Central memory CD4-positive, alpha-beta T cell (primary cell): ENCODE measurements around the gene MCM8.
"Not testable (repeated sequence)": the region's sequence is repeated elsewhere in the genome, so short reads cannot be mapped to it uniquely, and the experiment has no call there.

Experiments used
- DNase-seq: peaks from one replicate; pipeline ENCODE4 v3.0.0; 2022

Gene MCM8

DNA sequence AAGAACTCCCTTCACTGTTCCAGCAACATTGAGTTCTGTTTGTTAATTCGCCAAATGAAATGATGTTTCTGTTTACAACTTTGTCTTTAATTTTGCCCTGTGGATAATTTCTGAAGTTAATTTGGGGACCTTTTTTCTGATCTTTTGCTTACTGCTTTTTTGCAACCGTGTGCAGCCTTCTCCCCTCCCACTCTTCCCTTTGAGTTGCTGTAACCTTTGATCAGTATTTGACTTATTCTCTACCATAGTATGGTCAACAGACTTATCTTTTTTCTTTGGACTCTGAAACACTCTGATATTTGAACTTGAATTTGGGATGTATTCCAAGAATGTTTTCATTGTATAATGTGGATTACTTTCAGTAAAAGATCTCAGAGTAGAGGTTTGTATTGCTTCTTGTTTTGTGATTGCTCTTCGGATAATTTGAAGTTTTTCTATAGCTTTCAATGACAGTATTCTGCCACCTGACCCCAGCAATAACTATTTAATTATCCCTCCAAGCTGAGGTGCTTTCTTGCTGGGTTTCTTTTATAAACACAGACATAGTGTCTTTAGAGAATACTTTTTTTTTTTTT is 57.2 kb downstream of the MCM8 start:
- no peak for DNase-seq

DNA sequence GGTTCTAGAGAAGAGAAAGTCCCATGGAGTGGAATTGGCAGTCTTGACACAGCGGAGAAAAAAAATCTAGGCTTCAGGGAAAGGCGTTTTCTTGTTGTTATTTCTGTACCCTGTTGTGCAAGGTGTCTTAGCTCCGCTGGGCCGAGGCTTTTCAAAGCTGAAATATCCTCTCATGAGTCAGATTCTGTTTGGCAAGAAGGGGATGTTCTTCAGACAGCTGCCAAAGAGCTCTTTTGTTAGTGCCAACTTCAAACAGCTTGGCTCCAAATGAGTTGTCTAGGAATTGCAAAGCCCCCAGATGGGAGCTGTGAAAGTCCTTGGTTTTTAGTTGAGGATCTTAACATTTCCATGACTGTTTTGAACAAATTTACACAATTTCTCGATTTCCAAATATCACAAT is 57.8 kb downstream of the MCM8 start:
- no peak for DNase-seq

DNA sequence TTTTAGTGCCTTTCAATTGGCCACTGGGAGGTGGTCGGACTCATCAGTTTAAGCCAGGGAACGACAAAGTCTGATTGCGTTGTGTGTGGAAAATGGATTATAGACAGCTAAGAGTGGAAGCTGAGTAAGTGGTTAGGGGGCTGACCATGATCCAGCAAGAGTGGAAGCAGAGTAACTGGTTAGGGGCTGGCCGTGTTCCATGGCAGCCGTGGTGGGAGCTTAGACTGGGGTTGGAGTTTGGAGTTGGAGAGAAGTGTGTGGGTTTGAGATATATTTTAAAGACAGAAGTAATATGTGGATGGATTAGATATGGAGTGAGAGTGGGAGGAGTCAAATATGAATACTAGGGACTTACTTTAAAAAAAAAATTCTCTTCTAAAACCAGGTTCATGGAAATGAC is 61.7 kb downstream of the MCM8 start:
- DNase-seq, result no peak

DNA sequence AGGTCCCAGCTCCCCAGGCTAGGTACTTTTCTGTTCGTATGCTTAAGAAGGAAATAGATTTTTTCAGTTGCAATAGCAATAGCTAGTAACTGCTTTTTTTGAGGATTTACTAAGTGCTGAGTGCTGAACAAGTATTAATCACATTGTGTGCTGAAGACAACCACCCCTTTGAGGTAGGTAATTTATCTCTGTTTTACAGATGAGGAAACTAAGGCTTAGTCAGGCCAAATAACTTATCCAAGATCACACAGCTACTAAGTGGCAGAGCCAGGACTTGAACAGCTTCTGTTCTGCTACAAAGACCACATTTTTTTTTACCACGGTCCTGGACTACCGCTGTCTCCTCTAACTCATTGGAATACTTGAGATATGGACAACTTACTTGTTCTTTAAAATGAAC is 63.6 kb downstream of the MCM8 start:
- DNase-seq, result no peak

GRCh38 chr20:6014957-6015356 is 64.5 kb downstream of the MCM8 start:
- DNase-seq, result no peak

- DNase-seq, result no peak
These were observed 67.0 kb downstream of the MCM8 start for GRCh38 chr20:6017467-6017866.

- DNase-seq, result no peak
These were observed 67.4 kb downstream of the MCM8 start for GRCh38 chr20:6017880-6018279.

DNA sequence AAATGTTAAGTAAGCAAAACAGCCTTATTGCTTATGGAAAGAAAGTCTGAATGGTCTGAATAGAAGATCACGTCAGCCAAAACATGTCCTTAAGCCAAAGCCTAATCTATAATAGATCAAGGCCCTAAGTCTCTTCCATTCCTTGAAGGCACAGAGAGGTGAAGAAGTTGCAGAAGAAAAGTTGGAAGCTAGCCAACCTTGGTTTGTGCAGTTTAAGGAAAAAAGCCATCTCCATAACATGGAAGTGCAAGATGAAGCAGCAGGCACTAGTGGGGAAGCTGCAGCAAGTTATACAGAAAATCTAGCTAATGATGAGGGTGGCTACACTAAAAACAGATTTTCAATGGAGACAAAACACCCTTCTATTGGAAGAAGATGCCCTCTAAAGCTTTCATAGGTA is 74.3 kb downstream of the MCM8 start:
- no peak for DNase-seq

DNA sequence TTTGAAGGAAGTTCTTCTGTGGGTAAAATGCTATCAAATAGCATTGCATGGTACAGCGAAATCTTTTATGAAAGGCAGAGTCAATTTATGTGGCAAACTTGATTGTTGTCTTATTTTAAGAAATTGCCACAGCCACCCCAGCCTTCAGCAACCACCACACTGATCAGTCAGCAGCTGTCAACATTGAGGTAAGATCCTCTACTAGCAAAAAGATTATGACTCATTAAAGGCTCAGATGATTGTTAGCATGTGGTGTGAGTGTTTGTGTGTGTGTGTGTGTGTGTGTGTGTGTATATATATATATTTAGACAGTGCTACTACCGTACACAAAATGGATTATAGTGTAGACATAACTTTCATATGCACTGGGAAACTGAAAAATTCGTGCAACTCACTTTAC is 75.6 kb downstream of the MCM8 start:
- no peak for DNase-seq

DNA sequence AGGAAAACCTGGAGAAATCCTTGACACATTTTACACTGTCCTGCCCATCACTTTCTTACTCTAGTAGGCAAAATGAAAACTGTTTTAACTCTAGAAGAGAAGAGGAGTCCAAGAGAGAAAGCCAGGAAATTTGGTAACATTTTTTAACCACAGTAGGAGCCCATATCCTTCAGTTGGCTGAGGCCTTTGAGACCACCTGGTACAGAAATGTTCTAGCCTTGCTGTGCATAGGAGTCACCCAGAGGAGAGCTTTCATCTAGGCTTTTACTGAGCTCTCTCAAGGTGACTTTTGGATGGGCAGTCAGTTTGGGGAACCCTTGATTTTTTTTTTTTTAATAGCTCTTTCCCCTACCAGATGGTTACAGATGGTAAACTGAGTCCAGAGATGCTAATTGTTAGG is 78.4 kb downstream of the MCM8 start:
- no peak for DNase-seq

DNA sequence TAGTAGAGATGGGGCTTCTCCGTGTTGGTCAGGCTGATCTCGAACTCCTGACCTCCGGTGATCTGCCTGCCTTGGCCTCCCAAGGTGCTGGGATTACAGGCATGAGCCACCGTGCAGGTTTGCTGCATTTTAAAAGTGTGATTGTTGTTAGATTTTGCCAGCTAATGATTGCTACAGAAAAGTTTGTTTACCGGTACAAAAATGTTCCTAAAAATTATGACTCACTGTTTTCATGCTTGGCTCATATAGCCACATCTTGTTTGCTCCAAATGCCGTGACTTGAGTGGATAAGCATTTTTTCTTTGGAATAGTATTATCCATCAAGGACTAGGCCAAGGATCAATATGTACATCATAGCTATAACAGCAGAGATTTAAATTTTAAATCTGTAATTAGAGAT is 79.1 kb downstream of the MCM8 start:
- DNase-seq, result no peak

DNA sequence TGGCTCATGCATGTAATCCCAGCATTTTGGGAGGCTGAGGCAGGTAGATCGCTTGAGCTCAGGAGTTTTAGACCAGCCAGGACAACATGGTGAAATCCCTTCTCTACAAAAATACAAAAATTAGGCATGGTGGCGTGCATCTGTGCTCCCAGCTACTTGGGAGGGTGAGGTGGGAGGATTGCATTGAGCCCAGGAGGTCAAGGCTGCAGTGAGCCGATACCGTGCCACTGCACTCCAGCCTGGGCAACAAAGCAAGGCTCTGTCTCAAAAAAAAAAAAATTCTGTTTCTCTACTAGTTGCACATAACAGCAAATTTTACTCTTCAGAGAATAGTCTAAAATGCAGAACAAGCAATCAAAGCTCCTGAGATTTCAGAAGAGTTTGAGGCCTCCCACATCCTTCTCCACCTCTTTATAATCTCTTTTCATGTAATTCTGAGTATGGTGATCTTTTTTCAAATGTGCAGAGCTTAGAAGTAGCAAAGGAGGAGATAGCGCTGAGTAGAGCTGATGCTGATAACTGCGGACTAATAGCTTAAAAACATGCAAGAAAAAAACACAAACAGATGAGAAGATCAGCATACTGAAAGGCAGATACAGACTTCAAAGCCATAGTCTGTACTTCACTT is 80.1 kb downstream of the MCM8 start:
- DNase-seq, result no peak

DNA sequence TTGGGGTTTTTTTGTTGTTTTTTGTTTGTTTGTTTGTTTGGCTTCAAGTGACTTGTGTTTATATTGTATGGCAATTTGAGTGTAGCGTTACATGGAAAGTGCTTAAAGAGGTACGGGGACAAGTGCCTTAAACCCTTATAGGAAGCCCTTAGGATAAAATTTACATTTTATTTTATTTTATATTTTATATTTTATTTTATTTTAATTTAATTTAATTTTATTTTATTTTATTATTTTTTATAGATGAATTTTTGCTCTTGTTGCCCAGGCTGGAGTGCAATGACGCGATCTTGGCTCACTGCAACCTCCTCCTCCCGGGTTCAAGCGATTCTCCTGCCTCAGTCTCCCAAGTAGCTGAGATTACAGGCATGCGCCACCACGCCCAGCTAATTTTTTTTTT is 82.5 kb downstream of the MCM8 start:
- DNase-seq, result not testable (repeated sequence)

GRCh38 chr20:6034134-6034969 is 83.9 kb downstream of the MCM8 start:
- no peak for DNase-seq

- no peak for DNase-seq
These were observed 85.8 kb downstream of the MCM8 start for GRCh38 chr20:6036213-6036612.

DNA sequence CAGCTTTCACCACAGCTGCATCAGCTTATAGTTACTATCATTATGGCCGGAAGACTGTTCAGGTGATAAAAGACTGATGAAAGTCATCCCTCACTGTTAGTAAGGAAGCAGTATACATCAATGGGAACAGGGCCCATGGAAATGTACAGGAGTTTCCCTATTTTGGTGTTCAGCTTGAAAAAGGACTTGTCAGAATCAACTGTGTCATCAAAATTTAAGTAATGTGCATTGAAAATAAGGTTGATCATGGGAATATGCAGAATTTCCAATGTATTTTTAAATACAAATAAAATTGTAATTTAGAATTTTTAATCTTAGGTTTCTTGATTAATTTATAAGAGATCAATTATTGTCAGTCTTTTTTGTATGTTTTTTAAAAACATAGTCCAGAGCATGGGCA is 86.6 kb downstream of the MCM8 start:
- no peak for DNase-seq

GRCh38 chr20:6038256-6038655 is 87.8 kb downstream of the MCM8 start:
- DNase-seq, result no peak

DNA sequence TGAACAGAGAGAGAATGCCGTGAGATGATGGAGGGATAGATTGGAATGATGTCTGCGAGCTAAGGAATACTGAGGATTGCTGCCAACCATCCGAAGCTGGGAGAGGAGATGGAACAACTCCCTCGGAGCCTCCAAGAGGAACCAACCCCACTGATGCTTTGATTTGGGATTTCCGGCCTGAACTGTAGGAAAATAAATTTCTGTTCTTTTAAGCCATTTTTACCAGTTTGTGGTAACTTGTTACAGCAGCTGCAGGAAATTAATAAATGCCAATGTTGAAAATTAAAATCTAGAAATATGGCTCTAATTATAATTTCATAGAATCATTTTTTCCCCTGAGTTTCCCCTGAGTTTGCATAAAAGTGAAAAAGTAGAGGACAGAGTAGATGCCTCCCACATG is 89.3 kb downstream of the MCM8 start:
- no peak for DNase-seq

GRCh38 chr20:6040540-6040939 is 90.1 kb downstream of the MCM8 start:
- no peak for DNase-seq

DNA sequence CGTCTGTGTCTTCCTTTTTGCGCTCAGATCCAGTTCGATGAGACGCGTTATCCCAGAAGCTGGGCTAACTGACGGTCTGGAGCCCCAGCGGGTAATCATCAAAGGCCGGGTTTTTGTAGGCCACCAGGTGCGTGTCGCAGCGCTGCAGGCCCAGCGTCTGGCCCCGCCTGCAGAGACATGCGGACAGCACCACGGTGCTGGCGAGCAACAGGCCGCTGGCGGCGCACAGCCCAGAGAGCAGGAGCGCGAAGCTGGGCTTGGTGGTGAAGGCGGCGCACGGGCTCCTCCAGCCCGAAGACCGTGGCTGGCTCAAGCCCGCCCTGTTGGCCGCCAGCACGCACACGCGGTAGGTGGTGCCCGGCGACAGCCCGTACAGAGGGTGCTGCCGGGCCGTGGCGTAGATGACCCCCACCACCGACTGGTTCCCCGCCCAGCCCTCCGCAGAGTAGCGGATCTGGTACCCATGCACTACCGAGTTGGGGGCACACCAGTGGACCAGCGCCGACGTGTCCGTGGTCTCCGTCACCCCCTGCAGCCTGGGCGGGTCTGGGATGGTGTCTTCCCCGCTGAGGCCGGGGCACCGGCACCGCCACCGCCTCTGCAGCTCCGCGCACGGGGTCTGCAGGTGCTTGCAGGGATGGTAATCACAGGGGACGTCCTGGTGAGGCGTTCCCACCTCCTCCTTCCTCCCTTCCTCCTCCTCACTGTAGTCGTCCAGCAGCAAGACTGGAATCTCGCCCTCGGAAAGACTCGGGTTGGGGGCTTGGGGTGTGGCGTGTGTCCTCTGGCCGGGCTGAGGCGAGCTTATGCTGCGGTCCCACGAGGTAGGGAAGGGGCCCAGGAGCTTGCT is 90.7 kb downstream of the MCM8 start:
- DNase-seq, result no peak

DNA sequence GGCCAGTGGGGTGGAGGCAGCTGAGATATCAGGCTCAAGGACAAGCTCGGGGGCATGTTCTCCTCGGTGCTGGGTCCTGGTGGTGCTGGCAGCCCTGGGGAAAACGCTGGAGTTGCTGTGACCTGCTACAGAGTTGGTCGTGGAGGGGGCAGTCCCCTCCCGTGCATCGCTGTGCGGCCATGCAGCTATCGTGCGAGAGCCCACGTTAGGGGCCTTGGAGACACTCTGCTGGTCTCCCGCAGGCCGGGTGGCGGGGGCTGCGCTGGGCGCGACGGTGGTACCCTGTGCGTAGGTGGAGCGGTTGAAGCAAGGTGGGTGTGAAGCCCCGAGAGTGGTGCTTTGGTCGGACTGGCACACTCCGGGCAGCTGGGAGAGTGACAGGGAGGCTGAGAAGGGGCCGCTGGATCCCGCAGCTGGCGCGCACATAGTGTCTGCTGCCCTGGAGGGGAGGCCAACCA is 91.4 kb downstream of the MCM8 start:
- DNase-seq, result no peak

- no peak for DNase-seq
These were observed 93.7 kb downstream of the MCM8 start for GRCh38 chr20:6044115-6044514.

GRCh38 chr20:6045566-6045965 is 95.1 kb downstream of the MCM8 start:
- DNase-seq, result no peak
